GM21576 (cell line): ENCODE data around the gene TNIK.
"Not testable (repeated sequence)": the region's sequence is repeated elsewhere in the genome, so short reads cannot be mapped to it uniquely, and the experiment has no call there.

ENCODE experiments used
- ATAC-seq: cut with Tn5 transposase; IDR thresholded peaks from one replicate; pipeline ENCODE4 v1.9.1; 2021; ENCODE audit warnings: mild to moderate bottlenecking, moderate library complexity; ENCODE audit not compliant: unreplicated experiment

The TNIK gene

DNA sequence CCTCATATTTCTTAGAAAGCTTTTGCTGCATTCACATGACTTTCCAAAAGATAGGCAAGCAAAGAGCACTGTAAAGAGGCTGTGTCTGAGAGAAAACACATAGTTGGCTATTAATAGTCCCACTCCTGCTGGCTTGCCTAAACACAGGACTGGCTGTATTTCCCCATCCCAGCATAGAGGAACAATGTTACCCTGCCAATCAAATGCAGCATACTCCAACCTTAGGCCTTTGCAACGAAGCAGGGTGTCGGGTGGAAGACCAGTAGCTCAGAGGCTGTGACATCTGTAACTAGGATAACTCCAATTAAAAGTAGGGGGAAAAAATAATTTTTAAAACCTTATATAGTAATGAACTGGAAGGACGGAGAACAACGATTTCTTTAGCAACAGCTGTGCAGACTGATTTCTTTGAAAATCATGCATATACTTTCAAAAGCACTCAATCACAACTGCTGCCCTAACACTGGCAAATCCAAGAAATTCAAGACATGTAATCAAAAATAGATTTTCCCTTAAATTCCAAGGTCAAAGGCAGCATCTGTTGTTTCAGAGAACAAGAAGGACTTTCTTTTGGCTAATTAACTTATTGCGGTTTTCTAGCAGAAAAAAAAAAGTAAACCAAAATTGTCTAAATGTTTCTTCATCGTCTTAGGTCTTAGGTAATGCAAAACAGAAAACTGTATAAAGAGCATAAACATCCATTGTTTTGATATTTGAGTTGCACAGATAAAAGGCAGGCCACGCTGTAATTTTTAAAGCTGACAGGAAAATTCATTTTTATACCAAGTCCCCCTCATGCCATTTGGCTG is 139.3 kb downstream of the TNIK start:
- no peak for ATAC-seq

DNA sequence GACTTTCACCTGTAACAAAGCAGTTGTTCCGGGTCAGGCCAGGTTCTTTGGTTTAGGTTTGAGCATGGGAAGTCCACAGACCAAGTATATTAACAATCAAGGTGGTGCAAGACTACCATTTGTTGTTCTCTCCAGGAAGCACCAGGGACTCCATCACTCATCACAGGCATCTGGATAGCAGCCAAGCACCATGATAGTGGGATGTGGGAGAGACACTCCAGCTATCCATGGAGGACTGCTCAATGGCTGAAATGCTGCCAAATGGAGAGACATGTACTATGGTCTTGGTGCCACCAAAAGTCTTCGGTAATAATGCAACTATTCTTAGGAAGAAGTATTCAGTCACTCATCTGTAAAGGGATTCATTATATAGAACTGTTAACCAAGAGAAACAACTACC is 143.0 kb downstream of the TNIK start:
- ATAC-seq, result no peak

DNA sequence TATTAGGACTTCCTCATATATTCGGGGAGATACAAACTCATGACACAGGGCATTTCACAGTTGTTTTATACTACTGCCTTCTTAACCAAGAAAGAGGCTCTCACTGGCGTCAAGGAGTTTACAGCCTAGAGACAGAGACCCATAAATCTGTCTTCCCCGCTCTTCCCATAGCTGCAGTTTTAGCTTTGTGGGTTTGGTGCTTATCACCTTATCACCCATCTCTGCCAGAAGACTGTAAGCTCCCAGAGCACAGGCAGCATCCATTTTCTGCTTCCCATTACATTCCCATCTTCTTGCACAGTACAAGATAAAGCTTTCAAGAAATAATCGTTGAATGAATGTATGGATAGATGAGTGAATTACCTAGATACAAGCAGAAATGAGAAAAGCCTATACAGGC is 144.3 kb downstream of the TNIK start:
- no peak for ATAC-seq

DNA sequence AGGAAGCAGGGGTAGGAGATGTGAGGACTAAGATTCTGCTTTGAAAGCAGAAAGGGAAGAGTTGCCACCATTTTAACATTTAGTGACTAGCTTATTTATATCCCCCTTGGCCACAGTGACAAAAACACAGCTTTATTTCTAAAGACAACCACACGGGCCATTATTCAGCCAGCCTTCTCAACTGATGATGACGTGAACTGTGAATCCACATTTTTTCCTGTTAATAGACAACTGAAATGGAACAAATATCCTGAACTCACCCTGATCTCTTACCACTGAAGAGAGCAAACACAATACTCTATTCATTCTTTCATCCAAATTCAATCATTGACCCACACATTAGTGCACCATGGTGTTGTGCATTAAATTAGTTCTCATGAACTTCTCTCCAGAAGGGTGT is 145.1 kb downstream of the TNIK start:
- no peak for ATAC-seq

DNA sequence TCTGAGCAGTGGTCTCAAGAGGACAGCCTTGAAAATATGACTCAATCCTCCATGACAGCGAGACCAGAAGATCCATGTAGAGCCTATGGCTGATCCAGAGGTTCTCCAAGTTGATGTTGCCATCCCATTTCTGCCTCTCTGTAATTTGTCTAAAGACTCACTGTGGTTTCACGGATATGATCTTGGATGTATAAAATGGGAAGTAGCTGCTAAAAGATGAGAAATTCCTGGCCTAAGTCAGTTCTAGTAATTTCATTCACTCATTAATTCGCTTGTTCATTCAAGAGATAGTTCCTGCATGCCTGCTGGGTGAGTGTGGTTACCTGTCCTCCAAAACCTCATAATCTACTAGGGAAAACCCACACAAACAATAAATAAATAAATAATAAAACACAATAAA is 145.9 kb downstream of the TNIK start:
- ATAC-seq, result no peak

DNA sequence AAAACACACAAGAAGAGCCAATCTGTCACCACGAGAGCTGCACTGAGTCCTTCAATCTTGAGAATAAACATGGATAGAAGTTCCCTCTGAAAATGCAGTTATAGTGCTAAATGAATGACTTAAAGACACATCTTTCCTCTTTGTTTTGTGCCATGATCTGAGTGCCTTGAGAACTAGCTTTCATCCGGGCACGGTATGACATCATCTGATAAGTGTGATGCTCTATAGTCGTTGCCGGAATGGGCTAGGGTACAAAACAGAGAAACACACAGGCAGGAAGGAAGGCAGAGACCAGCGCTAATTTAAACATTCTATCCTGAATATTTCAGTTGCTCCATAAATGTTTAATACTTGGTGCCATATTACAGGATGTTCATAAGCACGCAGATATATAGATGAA is 146.5 kb downstream of the TNIK start:
- no peak for ATAC-seq

- no peak for ATAC-seq
These were observed 147.5 kb downstream of the TNIK start for GRCh38 chr3:171312741-171313140.

- no peak for ATAC-seq
These were observed 148.4 kb downstream of the TNIK start for GRCh38 chr3:171311784-171312183.

GRCh38 chr3:171309906-171310359 is 150.3 kb downstream of the TNIK start:
- ATAC-seq, result peak; percentile 50

DNA sequence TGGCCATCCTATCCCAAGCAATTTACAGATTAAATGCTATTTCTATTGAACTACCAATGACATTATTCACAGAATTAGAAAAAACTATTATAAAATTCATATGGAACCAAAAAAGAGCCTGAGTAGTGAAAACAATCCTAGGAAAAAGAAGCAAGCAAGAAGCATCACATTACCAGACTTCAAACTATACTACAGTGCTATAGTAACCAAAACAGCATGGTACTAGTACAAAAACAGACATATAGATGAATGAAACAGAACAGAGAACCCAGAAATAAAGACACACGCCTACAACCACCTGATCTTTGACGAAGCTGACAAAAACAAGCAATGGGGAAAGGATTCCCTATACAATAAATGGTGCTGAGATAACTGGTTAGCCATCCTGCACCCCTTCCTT is 152.2 kb downstream of the TNIK start:
- no peak for ATAC-seq

GRCh38 chr3:171307046-171307585 is 153.1 kb downstream of the TNIK start:
- ATAC-seq, result no peak

DNA sequence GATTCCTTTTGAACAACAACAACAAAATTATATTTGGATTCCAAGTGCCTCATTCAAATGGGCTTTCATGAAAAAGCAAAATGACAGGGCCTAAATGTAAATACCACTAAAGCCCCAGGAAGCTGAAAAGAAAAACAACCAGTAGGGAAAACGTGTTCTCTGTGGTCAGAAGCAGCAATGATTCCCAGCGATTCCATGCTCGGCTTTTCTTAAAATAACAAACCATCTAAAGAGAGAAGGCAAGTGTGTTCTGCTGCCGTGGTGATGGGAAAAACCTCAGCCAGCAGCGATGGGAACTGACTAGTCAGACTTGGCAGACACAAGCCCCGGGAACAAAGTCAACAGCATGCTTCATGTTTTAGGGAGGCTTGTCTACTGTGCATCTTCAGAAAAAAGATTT is 153.6 kb downstream of the TNIK start:
- no peak for ATAC-seq

- ATAC-seq, result not testable (repeated sequence)
These were observed 154.4 kb downstream of the TNIK start for GRCh38 chr3:171305823-171306222.

GRCh38 chr3:171304498-171304897 is 155.7 kb downstream of the TNIK start:
- ATAC-seq, result not testable (repeated sequence)

GRCh38 chr3:171304017-171304416 is 156.2 kb downstream of the TNIK start:
- not testable (repeated sequence) for ATAC-seq

- ATAC-seq, result no peak
These were observed 158.2 kb downstream of the TNIK start for GRCh38 chr3:171301998-171302397.

GRCh38 chr3:171301002-171301401 is 159.2 kb downstream of the TNIK start:
- no peak for ATAC-seq

GRCh38 chr3:171297951-171298350 is 162.3 kb downstream of the TNIK start:
- ATAC-seq, result no peak

DNA sequence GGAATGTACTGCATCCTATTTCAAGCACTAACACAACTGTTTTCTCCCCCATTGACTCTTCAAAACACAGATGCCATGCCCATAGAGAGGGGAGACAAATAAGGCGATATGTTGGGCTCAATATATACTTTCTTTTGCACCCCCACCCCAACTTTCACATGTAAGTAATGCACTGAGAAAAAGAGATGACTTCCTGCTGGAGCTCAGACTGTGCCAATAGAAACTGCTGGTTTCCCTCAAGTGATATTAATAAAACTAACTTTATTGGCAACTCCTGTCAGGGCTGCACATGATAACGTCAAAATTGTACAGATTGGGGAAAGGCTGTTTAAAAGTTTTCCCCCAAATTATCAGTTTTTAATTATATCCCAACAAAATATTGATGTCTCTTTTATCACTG is 163.0 kb downstream of the TNIK start:
- ATAC-seq, result no peak

DNA sequence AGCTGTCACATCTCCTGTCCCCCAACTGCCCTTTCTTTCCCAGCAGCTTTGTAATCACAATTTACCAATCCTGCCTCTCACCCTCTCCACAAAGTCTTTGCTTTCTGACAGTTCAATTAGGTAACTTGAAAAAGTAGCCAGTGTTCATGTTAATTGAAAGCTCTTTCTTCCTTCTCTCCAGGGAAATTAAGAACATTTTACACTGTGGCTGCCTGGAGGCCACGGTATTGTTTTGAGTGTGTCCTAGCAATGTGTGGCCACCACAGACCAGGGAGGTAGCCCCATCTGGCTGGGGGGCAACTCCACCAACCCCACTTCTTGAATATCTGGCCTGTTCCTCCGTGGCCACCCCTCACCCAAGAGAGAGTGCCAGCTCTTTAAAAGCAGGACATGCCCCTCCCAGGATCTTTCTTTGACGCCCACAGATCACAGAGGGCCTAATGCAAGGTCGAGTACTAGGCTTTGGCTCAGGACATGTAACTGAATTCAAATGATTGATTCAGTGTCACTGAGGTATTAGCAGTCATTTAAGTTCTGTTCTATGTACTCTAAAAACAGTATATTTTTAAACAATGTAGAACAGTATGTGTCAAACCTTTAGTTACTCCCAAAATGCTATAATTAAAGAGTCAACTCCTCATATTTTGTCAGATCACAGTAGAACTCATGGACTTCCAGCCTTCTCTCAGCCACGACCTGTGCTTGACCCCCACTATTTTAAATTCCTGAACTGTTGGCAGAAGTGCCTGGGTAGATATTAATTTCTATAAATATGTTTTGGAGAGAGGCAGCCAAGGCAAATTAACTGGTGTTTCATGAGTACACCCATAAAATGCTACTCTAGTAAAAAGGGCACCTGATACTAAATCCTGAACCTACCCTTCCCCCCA is 164.5 kb downstream of the TNIK start:
- no peak for ATAC-seq

DNA sequence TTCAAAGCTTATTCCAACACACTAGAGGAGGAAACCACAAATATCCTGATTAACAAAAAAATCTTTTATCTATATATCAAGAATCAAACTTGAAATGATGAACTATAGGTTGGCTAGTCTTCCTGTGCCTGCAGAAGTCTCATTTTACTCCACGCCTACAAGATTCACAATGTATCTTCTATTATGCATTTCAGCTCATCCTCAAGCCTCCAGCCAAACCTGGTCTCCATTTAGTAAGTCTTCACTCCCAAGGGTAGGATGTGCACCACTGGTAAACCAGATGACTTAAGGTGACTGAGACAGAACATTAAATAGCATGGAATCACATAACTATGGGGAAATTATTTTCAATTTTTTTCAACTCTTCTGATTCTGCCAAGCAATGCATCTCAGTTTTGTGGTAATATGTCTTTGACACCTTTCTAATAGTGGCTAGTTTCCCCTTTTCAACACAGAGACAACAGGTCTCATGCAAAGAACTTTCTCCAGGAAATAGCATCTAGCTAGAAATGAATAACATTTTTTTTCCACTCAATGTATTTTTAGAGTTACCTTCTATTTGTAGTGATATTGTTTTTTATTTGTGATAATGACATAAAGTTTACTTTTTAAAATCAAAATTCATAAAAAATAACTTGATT is 166.9 kb downstream of the TNIK start:
- peak; percentile 60 for ATAC-seq
